HG02981 (cell line): ENCODE results near the gene ATP2A3.

Experiments used
- ATAC-seq: cut with Tn5 transposase; IDR thresholded peaks from one replicate; pipeline ENCODE4 v1.9.1; 2021; ENCODE audit warnings: mild to moderate bottlenecking, moderate library complexity; ENCODE audit not compliant: unreplicated experiment

Gene ATP2A3

GRCh38 chr17:3875317-3875716 lies 88.9 kb downstream of the ATP2A3 start:
- ATAC-seq = no peak
